Measurements from ENCODE around the gene ALKBH2.

The ALKBH2 gene

GRCh38 chr12:109097435-109098182, 4.3 kb upstream of the ALKBH2 start, which contains the start of gene UNG:
TSS of gene UNG (plus strand) at chr12:109097597. CDS start at chr12:109097680, 83 bp downstream.
- peak within 1 kb of the TSS; percentile 91 for H3K4me3 ChIP-seq (ENCODE audit: low read depth, low read length)
- H3K27me3 ChIP-seq (ENCODE audit: control insufficient read depth, insufficient read depth, low read length), result 0 out of 2 replicates have a peak, but pooled peaks cover 5% of the 10 kb centered on the region
- no peaks in the 10 kb centered on the region for H3K9me3 ChIP-seq (ENCODE audit: control insufficient read depth, insufficient read depth, low read length)
- peaks cover 10% of the 10 kb centered on the region; the same call in 1 of the 2 replicates for H3K4me1 ChIP-seq (ENCODE audit: control insufficient read depth, insufficient read depth, low read length)
- peak within 1 kb of the TSS; percentile 98 for H3K27ac ChIP-seq (ENCODE audit: low read depth, low read length)
- peaks cover 40% of the 10 kb centered on the region for H3K36me3 ChIP-seq (ENCODE audit: control insufficient read depth, insufficient read depth, low read length)
- peak within 1 kb of the TSS; percentile 94 for H3K9ac ChIP-seq (ENCODE audit: low read depth, low read length)

- Histone ChIP-seq H3K4me3 (ENCODE audit: low read depth, low read length) (peak overlapping the region; percentile 91), H3K9me3 (ENCODE audit: control insufficient read depth, insufficient read depth, low read length) (no peaks in the 10 kb centered on the region), H3K36me3 (ENCODE audit: control insufficient read depth, insufficient read depth, low read length) (peaks cover 35% of the 10 kb centered on the region), H3K27me3 (ENCODE audit: control insufficient read depth, insufficient read depth, low read length) (0 out of 2 replicates have a peak, but pooled peaks cover 5% of the 10 kb centered on the region), H3K4me1 (ENCODE audit: control insufficient read depth, insufficient read depth, low read length) (peaks cover 10% of the 10 kb centered on the region; the same call in 1 of the 2 replicates), H3K9ac (ENCODE audit: low read depth, low read length) (no peak overlapping the region), H3K27ac (ENCODE audit: low read depth, low read length) (peak overlapping the region; percentile 98)
Measured at GRCh38 chr12:109097140-109097434, 3.8 kb upstream of the ALKBH2 start.

- Histone ChIP-seq H3K4me1 (ENCODE audit: control insufficient read depth, insufficient read depth, low read length) (peaks cover 17% of the 10 kb centered on the region), H3K36me3 (ENCODE audit: control insufficient read depth, insufficient read depth, low read length) (peaks cover 10% of the 10 kb centered on the region; the same call in 1 of the 2 replicates), H3K9me3 (ENCODE audit: control insufficient read depth, insufficient read depth, low read length) (no peaks in the 10 kb centered on the region), H3K27ac (ENCODE audit: low read depth, low read length) (no peak overlapping the region), H3K27me3 (ENCODE audit: control insufficient read depth, insufficient read depth, low read length) (0 out of 2 replicates have a peak, but pooled peaks cover 5% of the 10 kb centered on the region), H3K4me3 (ENCODE audit: low read depth, low read length) (peak overlapping the region; percentile 51; the same call in 1 of the 2 replicates), H3K9ac (ENCODE audit: low read depth, low read length) (no peak overlapping the region)
Measured at GRCh38 chr12:109092497-109093021, 713 bp downstream of the ALKBH2 start.

- no peak overlapping the region for H3K4me3 ChIP-seq (ENCODE audit: low read depth, low read length)
- H3K27ac ChIP-seq (ENCODE audit: low read depth, low read length), result peak overlapping the region; percentile 95
- no peaks in the 10 kb centered on the region for H3K9me3 ChIP-seq (ENCODE audit: control insufficient read depth, insufficient read depth, low read length)
- 0 out of 2 replicates have a peak, but pooled peaks cover 5% of the 10 kb centered on the region for H3K27me3 ChIP-seq (ENCODE audit: control insufficient read depth, insufficient read depth, low read length)
- H3K9ac ChIP-seq (ENCODE audit: low read depth, low read length), result no peak overlapping the region
- H3K4me1 ChIP-seq (ENCODE audit: control insufficient read depth, insufficient read depth, low read length), result peaks cover 20% of the 10 kb centered on the region
- H3K36me3 ChIP-seq (ENCODE audit: control insufficient read depth, insufficient read depth, low read length), result peaks cover 28% of the 10 kb centered on the region
Measured at GRCh38 chr12:109089683-109090082, 3.6 kb downstream of the ALKBH2 start.

- H3K36me3 ChIP-seq (ENCODE audit: control insufficient read depth, insufficient read depth, low read length), result peaks cover 28% of the 10 kb centered on the region
- peaks cover 20% of the 10 kb centered on the region for H3K4me1 ChIP-seq (ENCODE audit: control insufficient read depth, insufficient read depth, low read length)
- peak overlapping the region; percentile 95 for H3K27ac ChIP-seq (ENCODE audit: low read depth, low read length)
Measured at GRCh38 chr12:109088818-109089217, 4.5 kb downstream of the ALKBH2 start.

GRCh38 chr12:109087250-109087649, 6.0 kb downstream of the ALKBH2 start:
- Histone ChIP-seq H3K36me3 (ENCODE audit: control insufficient read depth, insufficient read depth, low read length) (peaks cover 36% of the 10 kb centered on the region), H3K9me3 (ENCODE audit: control insufficient read depth, insufficient read depth, low read length) (no peaks in the 10 kb centered on the region), H3K27me3 (ENCODE audit: control insufficient read depth, insufficient read depth, low read length) (no peaks in the 10 kb centered on the region), H3K4me3 (ENCODE audit: low read depth, low read length) (no peak overlapping the region), H3K4me1 (ENCODE audit: control insufficient read depth, insufficient read depth, low read length) (peaks cover 15% of the 10 kb centered on the region), H3K9ac (ENCODE audit: low read depth, low read length) (no peak overlapping the region), H3K27ac (ENCODE audit: low read depth, low read length) (peak overlapping the region; percentile 95)

More at GRCh38 chr12:109088818-109089217, 4.5 kb downstream of the ALKBH2 start:
- Histone ChIP-seq H3K9ac (ENCODE audit: low read depth, low read length) (no peak overlapping the region), H3K9me3 (ENCODE audit: control insufficient read depth, insufficient read depth, low read length) (no peaks in the 10 kb centered on the region), H3K27me3 (ENCODE audit: control insufficient read depth, insufficient read depth, low read length) (0 out of 2 replicates have a peak, but pooled peaks cover 5% of the 10 kb centered on the region), H3K4me3 (ENCODE audit: low read depth, low read length) (no peak overlapping the region)

- Histone ChIP-seq H3K4me1 (ENCODE audit: control insufficient read depth, insufficient read depth, low read length) (peaks cover 15% of the 10 kb centered on the region), H3K27ac (ENCODE audit: low read depth, low read length) (no peak overlapping the region), H3K36me3 (ENCODE audit: control insufficient read depth, insufficient read depth, low read length) (peaks cover 37% of the 10 kb centered on the region), H3K27me3 (ENCODE audit: control insufficient read depth, insufficient read depth, low read length) (no peaks in the 10 kb centered on the region), H3K9me3 (ENCODE audit: control insufficient read depth, insufficient read depth, low read length) (no peaks in the 10 kb centered on the region), H3K4me3 (ENCODE audit: low read depth, low read length) (no peak overlapping the region), H3K9ac (ENCODE audit: low read depth, low read length) (no peak overlapping the region)
Measured at GRCh38 chr12:109085590-109085989, 7.7 kb downstream of the ALKBH2 start.

GRCh38 chr12:109084425-109084824, 8.8 kb downstream of the ALKBH2 start:
- no peaks in the 10 kb centered on the region for H3K9me3 ChIP-seq (ENCODE audit: control insufficient read depth, insufficient read depth, low read length)
- no peaks in the 10 kb centered on the region for H3K27me3 ChIP-seq (ENCODE audit: control insufficient read depth, insufficient read depth, low read length)
- H3K4me1 ChIP-seq (ENCODE audit: control insufficient read depth, insufficient read depth, low read length), result peaks cover 15% of the 10 kb centered on the region
- H3K9ac ChIP-seq (ENCODE audit: low read depth, low read length), result no peak overlapping the region
- H3K4me3 ChIP-seq (ENCODE audit: low read depth, low read length), result no peak overlapping the region
- H3K36me3 ChIP-seq (ENCODE audit: control insufficient read depth, insufficient read depth, low read length), result peaks cover 31% of the 10 kb centered on the region
- no peak overlapping the region for H3K27ac ChIP-seq (ENCODE audit: low read depth, low read length)

GRCh38 chr12:109082751-109083150, 10.5 kb downstream of the ALKBH2 start:
- H3K9me3 ChIP-seq (ENCODE audit: control insufficient read depth, insufficient read depth, low read length), result no peaks in the 10 kb centered on the region
- H3K4me3 ChIP-seq (ENCODE audit: low read depth, low read length), result no peak overlapping the region
- peaks cover 3% of the 10 kb centered on the region for H3K4me1 ChIP-seq (ENCODE audit: control insufficient read depth, insufficient read depth, low read length)
- peaks cover 29% of the 10 kb centered on the region for H3K36me3 ChIP-seq (ENCODE audit: control insufficient read depth, insufficient read depth, low read length)
- H3K27me3 ChIP-seq (ENCODE audit: control insufficient read depth, insufficient read depth, low read length), result no peaks in the 10 kb centered on the region
- no peak overlapping the region for H3K27ac ChIP-seq (ENCODE audit: low read depth, low read length)
- no peak overlapping the region for H3K9ac ChIP-seq (ENCODE audit: low read depth, low read length)

GRCh38 chr12:109074866-109075265, 18.4 kb downstream of the ALKBH2 start:
- Histone ChIP-seq H3K9me3 (ENCODE audit: control insufficient read depth, insufficient read depth, low read length) (no peaks in the 10 kb centered on the region), H3K27me3 (ENCODE audit: control insufficient read depth, insufficient read depth, low read length) (no peaks in the 10 kb centered on the region), H3K36me3 (ENCODE audit: control insufficient read depth, insufficient read depth, low read length) (peaks cover 11% of the 10 kb centered on the region), H3K4me3 (ENCODE audit: low read depth, low read length) (no peak overlapping the region), H3K27ac (ENCODE audit: low read depth, low read length) (no peak overlapping the region), H3K9ac (ENCODE audit: low read depth, low read length) (no peak overlapping the region), H3K4me1 (ENCODE audit: control insufficient read depth, insufficient read depth, low read length) (no peaks in the 10 kb centered on the region; the same call in 1 of the 2 replicates)

Data from HUES48 (cell line).